RPMI8226 (cell line): ENCODE data around the gene CLEC20A.
A peak's percentile ranks its signal among the peaks of the same experiment; 100 is the strongest.
"Not testable (repeated sequence)": the region's sequence is repeated elsewhere in the genome, so short reads cannot be mapped to it uniquely, and the experiment has no call there.

Experiments
- DNase-seq: peaks from one replicate; pipeline ENCODE4 v3.0.0-alpha.2; 2015

CLEC20A gene

GRCh38 chr1:178528953-178529335 lies 32.2 kb upstream of the CLEC20A start:
- DNase-seq, result no peak

DNA sequence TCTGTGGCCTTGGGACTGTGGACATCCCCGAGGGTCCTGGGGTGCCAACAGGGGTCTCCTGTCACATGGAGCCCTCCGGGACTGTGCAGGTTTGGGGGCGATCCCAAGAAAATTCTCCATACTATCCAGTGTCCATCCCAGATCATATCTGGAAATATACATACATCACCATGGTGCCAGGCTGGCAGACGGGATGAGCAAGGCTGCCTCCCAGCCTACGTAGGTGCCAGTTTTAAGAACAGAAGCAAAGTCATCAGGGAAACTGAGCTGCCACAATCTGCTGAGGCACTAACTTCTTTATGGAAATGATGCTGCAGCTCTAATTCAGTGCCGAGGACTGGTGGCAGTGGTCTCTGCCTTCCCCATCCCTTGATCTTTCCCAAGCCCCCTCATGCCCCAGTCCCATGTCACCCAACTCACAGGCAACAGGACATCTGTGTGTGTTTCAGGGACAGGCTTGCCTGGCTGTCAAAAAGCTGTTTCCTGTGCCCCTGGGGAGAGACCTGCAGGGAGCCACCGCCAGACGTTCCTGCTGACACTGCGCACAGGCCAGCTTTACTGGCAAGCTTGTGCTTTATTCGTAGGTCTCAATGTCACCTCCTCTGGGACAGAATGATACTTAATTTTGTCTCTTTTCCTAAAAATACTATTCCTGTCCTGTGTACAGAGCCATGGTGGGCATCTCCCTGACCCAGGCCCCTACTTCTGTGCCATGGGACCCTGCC lies 31.6 kb upstream of the CLEC20A start:
- DNase-seq, result peak; percentile 45

DNA sequence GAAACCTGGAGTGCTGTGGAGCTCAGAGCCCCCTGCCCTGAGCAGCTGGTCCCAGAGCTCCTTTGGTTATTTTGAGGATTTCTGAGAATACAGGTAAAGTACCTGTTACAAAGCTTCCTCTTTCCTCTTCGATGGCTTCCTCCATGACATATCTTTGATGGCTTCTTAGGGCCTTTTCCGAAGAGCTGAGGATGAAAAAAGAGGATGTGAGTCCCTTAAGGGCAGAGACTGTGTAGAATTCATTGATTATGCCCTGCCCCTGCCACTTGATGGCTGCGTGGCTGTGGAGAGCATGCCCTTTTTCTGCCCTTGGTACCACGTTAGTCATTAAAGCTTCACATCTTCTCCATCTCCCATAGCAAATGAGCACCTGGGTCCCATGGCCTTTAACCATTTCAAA lies 30.4 kb upstream of the CLEC20A start:
- no peak for DNase-seq

DNA sequence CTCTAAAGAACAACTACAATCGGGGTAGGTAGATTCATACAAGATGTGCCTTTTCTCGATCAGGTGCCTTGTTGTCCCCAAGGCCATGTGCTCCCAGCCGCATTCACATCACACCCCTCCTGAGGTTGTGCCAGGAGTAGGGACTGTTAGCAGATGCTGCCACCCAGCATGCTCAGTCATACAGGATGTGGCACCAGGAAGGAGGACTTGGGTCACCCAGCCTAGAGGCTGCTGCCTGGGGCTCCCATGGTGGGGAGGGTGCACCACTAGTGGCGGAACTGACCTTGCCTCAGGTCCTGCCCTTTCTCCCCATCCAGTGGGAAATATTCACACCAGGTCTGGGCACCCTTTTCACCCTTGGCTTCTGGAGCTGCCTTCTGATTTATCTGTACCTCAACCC lies 24.5 kb upstream of the CLEC20A start:
- no peak for DNase-seq

DNA sequence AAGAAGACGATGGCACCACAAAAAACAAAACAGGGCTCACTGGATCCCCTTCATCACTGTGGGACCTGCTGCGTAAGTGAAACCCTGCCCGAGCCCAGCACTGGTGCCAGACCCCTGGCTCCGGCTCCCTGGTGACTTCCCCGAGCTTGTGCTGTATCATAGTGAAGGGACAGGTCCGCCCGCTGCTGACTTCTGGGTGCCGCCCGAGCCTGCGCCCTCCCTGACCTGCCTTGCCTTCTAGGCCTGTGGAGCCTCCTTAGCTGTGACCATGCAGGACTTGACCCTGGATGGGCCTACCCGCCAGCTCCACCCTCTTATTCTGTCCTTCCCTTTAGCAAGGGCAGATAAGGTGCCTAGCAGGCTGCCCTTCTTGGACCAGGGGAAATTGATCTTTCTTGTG lies 24.0 kb upstream of the CLEC20A start:
- no peak for DNase-seq

- DNase-seq, result no peak
These were observed 22.1 kb upstream of the CLEC20A start for GRCh38 chr1:178518894-178519293.

DNA sequence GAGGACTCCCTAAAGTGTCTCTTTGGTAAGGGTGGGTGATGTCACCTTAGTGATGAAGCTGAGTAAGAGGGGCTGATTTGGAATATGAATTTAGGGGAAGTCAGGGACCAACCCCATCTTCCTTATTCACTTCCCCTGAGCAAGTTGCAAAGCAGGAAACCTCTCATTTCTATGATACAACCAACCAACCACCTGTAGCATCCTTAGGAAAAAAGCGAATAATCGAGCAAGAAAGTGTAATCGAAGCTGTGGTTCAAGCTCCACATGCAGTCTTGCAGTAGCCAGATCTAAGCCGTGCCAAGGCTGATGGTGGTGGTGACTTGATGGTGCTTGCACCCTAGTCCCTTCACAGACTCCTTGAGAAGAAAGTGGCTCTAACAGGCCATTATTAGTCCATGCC lies 19.3 kb upstream of the CLEC20A start:
- no peak for DNase-seq

- DNase-seq, result no peak
These were observed 16.7 kb upstream of the CLEC20A start for GRCh38 chr1:178513278-178513983.

- no peak for DNase-seq
These were observed 16.0 kb upstream of the CLEC20A start, which contains the start of gene TEX35 for GRCh38 chr1:178512566-178513277. TSS of gene TEX35 (plus strand) at chr1:178513109. CDS start at chr1:178513189, 80 bp downstream.

GRCh38 chr1:178510155-178510554 lies 13.4 kb upstream of the CLEC20A start:
- DNase-seq, result no peak

DNA sequence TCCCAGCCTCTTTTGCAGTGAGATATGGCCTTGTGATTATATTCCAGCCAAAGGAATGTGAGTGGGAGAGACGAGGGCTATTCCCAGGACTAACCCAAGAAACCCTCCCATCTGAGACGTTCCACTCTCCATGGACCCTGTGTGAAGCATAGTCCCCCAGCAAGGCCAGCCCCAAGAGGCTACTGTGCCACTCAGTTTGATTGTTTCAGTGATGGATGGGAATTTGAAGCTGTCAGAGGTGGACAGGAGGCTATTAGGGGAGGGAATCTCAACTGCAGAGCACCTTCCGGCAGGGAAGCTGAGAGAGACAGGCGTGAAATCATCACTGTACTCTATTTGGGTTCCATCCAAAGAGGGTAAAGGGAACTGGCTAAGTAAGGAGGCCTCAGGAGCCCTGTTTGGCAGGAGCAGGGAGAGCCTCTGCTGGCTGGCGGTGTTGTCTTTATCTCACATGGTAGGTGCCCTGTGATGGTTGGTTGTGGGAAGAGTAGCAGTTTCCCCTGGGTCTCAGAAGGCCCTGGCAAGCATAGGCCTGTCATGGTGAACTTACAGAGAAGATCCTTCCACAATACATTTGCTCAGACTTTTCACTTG lies 12.7 kb upstream of the CLEC20A start:
- DNase-seq, result no peak

GRCh38 chr1:178506669-178507068 lies 9.9 kb upstream of the CLEC20A start:
- DNase-seq, result no peak

DNA sequence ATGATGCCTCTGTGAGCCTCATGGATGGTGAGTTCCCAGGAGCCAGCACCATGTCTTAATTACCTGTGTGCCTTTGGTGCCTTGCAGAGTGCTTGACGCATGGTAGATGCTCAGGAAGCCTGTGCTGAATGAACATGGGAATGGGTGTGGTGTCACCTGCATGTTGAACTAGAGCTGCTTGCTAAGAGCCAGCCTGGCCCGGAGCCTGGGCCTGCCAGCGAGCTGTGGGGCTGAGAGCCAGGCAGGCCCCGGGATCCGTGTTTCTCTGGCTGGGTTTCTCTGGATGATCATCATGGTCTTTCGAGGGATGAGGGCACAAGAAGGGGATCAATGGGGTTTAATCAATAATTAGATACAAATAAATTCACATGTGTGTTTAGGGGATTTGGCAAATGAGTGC lies 9.4 kb upstream of the CLEC20A start:
- DNase-seq, result no peak

GRCh38 chr1:178504286-178504685 lies 7.5 kb upstream of the CLEC20A start:
- DNase-seq, result no peak

DNA sequence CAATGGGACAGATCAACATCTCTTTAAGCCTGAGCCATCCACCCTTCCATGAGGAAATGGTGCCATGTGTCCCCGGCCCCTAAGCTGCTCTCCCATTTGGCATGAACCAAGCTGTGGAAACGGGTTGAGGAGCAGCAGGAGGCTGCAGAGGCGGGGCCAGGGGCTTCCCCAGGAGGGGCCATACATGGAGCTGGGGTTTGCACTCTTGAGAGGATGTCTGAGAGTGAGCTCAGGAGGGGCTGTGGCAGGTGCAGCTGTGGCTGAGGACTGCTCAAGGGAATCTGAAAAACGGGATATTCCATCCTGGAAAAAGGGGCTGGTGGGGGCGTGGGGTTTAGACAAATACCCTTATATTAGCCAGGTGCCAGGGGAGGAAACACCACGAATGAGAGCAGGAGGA lies 7.1 kb upstream of the CLEC20A start:
- DNase-seq, result no peak

DNA sequence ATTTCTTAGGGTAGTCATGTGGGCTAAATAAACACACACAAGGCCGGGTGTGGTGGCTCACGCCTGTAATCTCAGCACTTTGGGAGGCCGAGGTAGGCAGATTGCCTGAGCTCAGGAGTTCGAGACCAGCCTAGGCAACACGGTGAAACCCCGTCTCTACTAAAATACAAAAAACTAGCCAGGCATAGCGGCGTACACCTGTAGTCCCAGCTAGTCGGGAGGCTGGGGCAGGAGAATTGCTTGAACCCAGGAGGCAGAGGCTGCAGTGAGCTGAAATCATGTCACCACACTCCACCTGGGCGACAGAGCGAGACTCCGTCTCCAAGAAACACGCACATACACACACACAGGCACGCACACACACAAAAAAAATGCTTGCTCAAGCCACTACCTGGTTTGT lies 6.6 kb upstream of the CLEC20A start:
- not testable (repeated sequence) for DNase-seq

DNA sequence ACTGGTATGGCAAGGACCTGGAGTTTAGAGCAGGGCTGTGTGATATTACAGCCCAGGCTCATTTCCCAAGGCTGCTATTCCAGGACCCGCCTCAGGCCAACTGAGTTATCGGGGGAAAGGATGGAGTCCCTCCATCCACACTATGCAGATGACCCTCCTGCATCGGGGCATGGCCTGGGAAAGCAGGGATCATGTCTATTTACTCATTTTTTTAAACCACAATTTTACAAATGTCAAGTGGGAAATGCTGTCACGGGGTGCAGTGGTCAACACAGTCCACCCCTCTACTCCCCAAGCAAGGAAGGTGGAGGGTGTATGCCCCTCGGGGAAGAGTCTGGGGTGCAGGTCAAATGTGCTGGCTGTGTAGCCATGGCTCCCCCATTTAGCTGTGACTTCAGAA lies 6.1 kb upstream of the CLEC20A start:
- DNase-seq, result no peak

GRCh38 chr1:178502330-178502714 lies 5.6 kb upstream of the CLEC20A start:
- no peak for DNase-seq

GRCh38 chr1:178501705-178502329 lies 5.1 kb upstream of the CLEC20A start:
- peak; percentile 74 for DNase-seq

DNA sequence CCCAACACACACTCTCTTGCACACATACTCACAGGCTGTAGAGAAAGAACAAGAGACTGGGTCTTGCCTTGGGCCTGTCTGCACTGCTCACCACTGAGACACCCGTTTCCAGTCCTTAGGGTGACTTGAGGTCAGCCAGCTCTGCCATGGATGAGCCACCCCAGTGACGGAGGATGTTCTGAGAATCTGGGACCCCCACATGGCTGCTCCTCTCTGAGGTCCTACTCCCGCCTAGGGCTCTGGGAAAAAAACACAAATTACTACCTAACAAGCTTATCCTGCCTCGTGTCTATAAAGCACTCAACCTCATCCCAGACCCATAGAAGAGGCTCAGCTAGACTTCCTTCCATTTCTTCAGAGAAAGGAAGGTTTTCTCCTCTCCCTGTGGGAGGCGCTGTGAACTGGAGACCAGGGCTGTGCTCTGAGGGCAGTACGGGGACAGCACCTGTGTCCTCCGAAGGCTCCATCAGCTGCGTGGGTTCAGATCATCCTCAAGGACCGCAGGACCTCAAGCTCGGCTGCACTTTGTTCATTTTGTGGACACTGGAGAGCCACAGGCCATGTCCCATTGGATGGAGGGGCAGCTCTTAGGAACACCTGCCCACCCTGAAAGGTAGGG lies 4.3 kb upstream of the CLEC20A start:
- DNase-seq, result no peak

GRCh38 chr1:178500091-178500770 lies 3.5 kb upstream of the CLEC20A start:
- no peak for DNase-seq
